ENCODE data around the gene B4GAT1. TPM values are rescaled to one million over a fixed set of nuclear protein-coding genes. Genes with fewer than 3 reads are reported as not detected.
A peak's percentile ranks its signal among the peaks of the same experiment; 100 is the strongest.

B4GAT1 gene
- total RNA-seq (41.5 and 41.9 TPM in 2 replicates), polyA plus RNA-seq (37.4 and 40.8 TPM in 2 replicates)

DNA sequence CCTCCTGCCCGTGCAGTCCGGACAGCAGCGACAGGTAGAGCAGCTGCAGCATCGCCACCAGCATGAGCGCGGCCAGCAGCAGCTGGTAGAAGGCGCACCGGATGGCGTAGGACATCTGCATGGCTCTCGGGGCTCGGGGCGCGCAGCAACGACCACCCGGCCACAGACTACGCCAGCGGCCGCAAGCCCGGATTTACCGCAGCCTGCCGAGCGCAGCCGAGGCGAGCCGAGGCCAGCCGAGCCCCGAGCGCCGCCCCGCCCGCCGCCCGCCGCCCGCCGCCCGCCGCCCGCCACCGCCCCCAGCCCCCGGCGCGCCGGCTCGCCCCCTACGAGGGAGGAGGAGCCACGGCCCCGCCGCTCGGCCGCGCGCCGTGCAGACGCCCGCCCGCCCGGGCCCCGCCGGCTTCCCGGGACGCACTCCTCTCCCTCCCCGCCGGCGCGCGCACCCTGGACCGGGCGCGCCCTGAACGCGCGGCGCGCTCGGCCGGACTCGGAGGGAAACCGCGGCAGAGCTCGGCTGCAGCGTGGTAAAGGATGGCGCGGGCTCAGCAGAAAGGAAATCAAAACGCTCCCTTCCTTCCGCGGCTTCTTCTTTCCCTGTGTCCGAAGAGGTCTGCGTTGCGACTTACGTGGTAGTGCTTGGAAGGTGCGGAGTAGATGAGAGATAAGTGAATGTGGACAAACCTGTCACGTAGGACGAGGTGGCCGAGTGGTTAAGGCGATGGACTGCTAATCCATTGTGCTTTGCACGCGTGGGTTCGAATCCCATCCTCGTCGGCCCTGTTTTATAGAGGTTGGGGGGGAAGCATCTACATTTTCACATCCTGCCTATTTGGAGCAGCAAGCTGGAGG, at the start of gene B4GAT1:
Gene B4GAT1, minus strand, starts transcription at position 205 of the 852 bp plus-strand sequence. Its CDS starts 84 bp downstream, at position 121.
- H3K27me3 ChIP-seq: no peaks in the 10 kb centered on the region
- no peaks in the 10 kb centered on the region for H3K9me2 ChIP-seq (replicated peaks; ENCODE audit: insufficient read depth)
- peak; percentile 91 for DNase-seq (ENCODE audit: low spot score)
- no peaks in the 10 kb centered on the region for H3K36me3 ChIP-seq (replicated peaks; ENCODE audit: insufficient read depth, low read depth)
- peaks cover 43% of the 10 kb centered on the region for H3K4me1 ChIP-seq (ENCODE audit: insufficient read depth)
- peak within 1 kb of the TSS; percentile 99 for H3K27ac ChIP-seq
- WGBS (ENCODE audit: low lambda C conversion rate, missing lambda C conversion rate): under 1% methylated on average over 61 of the region's 101 CpGs
- no peaks in the 10 kb centered on the region for H3K9me3 ChIP-seq (ENCODE audit: low read depth)
- H2AFZ ChIP-seq: peak within 1 kb of the TSS; percentile 95
- peak within 1 kb of the TSS; percentile 90 for H3K4me2 ChIP-seq
- peak within 1 kb of the TSS; percentile 87 for H3K4me3 ChIP-seq
- peaks cover 55% of the 10 kb centered on the region for H3K79me2 ChIP-seq
- TF ChIP-seq, protein P1, sequence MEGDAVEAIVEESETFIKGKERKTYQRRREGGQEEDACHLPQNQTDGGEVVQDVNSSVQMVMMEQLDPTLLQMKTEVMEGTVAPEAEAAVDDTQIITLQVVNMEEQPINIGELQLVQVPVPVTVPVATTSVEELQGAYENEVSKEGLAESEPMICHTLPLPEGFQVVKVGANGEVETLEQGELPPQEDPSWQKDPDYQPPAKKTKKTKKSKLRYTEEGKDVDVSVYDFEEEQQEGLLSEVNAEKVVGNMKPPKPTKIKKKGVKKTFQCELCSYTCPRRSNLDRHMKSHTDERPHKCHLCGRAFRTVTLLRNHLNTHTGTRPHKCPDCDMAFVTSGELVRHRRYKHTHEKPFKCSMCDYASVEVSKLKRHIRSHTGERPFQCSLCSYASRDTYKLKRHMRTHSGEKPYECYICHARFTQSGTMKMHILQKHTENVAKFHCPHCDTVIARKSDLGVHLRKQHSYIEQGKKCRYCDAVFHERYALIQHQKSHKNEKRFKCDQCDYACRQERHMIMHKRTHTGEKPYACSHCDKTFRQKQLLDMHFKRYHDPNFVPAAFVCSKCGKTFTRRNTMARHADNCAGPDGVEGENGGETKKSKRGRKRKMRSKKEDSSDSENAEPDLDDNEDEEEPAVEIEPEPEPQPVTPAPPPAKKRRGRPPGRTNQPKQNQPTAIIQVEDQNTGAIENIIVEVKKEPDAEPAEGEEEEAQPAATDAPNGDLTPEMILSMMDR (IDR thresholded peaks at IDR 0.05; ENCODE audit: poor library complexity): no peak
- no peaks in the 10 kb centered on the region for H4K20me1 ChIP-seq (ENCODE audit: insufficient read depth, poor library complexity, severe bottlenecking)

DNA sequence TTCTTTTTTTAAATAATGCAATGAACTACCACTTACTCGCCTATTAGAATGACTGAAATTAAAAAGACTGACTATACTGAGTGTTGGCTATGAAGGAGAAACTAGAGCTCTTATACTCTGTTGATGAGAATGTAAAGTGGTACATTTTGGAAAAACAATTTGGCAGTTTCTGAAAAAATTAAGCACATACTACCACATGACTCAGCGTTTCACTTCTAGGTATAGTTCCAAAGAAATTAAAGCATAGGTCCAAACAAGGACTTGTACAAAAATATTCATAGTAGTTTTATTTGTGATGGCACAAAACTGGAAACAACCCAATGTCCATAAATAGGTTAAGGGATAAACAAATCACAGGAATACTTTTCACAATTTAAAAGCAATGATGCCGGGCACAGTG, 46.5 kb upstream of the B4GAT1 start:
- Histone ChIP-seq H3K4me1 (ENCODE audit: insufficient read depth) (no peaks in the 10 kb centered on the region), H3K4me2 (no peak overlapping the region), H3K27ac (no peak overlapping the region), H3K4me3 (no peak overlapping the region), H3K79me2 (no peaks in the 10 kb centered on the region), H3K9me2 (replicated peaks; ENCODE audit: insufficient read depth) (no peaks in the 10 kb centered on the region), H3K36me3 (replicated peaks; ENCODE audit: insufficient read depth, low read depth) (no peaks in the 10 kb centered on the region), H2AFZ (no peak overlapping the region), H4K20me1 (ENCODE audit: insufficient read depth, poor library complexity, severe bottlenecking) (no peaks in the 10 kb centered on the region), H3K9me3 (ENCODE audit: low read depth) (no peaks in the 10 kb centered on the region), H3K27me3 (peaks cover 3% of the 10 kb centered on the region)
- DNase-seq (ENCODE audit: low spot score): no peak
- 69% methylated on average over 3 of the region's 3 CpGs for WGBS (ENCODE audit: low lambda C conversion rate, missing lambda C conversion rate)
- no peak for TF ChIP-seq EZH2phosphoT487 (IDR thresholded peaks at IDR 0.05; ENCODE audit: low read depth, severe bottlenecking, unreplicated experiment)
- no peak for TF ChIP-seq EZH2 (IDR thresholded peaks at IDR 0.05; ENCODE audit: borderline replicate concordance)
- TF ChIP-seq, protein P1 (IDR thresholded peaks at IDR 0.05; ENCODE audit: poor library complexity): no peak

DNA sequence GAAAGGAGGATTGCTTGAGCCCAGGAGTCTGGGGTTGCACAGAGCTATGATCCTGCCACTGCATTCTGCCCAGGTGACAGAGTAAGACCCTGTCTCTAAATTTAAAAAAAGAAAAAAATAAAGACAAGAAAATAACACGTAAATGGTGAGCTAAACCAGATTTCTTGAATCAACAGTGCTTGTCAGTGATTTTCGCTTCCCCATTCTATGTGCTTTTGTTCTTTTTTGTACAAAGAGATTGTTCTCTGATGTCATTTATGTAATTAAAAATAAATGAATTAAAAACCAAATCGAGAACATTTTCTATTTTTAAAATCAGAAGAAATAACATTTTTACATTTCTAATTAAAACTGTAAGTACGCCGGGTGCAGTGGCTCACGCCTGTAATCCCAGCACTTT, 43.9 kb upstream of the B4GAT1 start:
- Histone ChIP-seq H4K20me1 (ENCODE audit: insufficient read depth, poor library complexity, severe bottlenecking) (no peaks in the 10 kb centered on the region), H3K4me3 (no peak overlapping the region), H3K27me3 (peaks cover 3% of the 10 kb centered on the region), H3K27ac (no peak overlapping the region), H3K9me3 (ENCODE audit: low read depth) (no peaks in the 10 kb centered on the region), H3K36me3 (replicated peaks; ENCODE audit: insufficient read depth, low read depth) (no peaks in the 10 kb centered on the region), H3K79me2 (no peaks in the 10 kb centered on the region), H3K4me1 (ENCODE audit: insufficient read depth) (no peaks in the 10 kb centered on the region), H3K4me2 (no peak overlapping the region), H3K9me2 (replicated peaks; ENCODE audit: insufficient read depth) (no peaks in the 10 kb centered on the region), H2AFZ (no peak overlapping the region)
- TF ChIP-seq EZH2 (IDR thresholded peaks at IDR 0.05; ENCODE audit: borderline replicate concordance): no peak
- TF ChIP-seq, protein P1 (IDR thresholded peaks at IDR 0.05; ENCODE audit: poor library complexity): no peak
- TF ChIP-seq EZH2phosphoT487 (IDR thresholded peaks at IDR 0.05; ENCODE audit: low read depth, severe bottlenecking, unreplicated experiment): no peak
- WGBS (ENCODE audit: low lambda C conversion rate, missing lambda C conversion rate): 90% methylated on average over 6 of the region's 6 CpGs
- no peak for DNase-seq (ENCODE audit: low spot score)
